ENCODE measurements around the gene C1QTNF9B.
A peak's percentile ranks its signal among the peaks of the same experiment; 100 is the strongest.
"Not testable (repeated sequence)": the region's sequence is repeated elsewhere in the genome, so short reads cannot be mapped to it uniquely, and the experiment has no call there.

C1QTNF9B gene

GRCh38 chr13:23893791-23894190 lies 3.5 kb downstream of the C1QTNF9B start:
- not testable (repeated sequence) for DNase-seq

- no peak for DNase-seq
These were observed 7.4 kb downstream of the C1QTNF9B start for GRCh38 chr13:23889615-23890607.

- DNase-seq = peak; percentile 77
These were observed 8.4 kb downstream of the C1QTNF9B start, which contains the start of gene MIPEP for GRCh38 chr13:23888658-23889614. Gene MIPEP (minus strand): TSS chr13:23889400. CDS start chr13:23889320, 80 bp downstream.

GRCh38 chr13:23884361-23884760 lies 12.9 kb downstream of the C1QTNF9B start:
- not testable (repeated sequence) for DNase-seq

DNA sequence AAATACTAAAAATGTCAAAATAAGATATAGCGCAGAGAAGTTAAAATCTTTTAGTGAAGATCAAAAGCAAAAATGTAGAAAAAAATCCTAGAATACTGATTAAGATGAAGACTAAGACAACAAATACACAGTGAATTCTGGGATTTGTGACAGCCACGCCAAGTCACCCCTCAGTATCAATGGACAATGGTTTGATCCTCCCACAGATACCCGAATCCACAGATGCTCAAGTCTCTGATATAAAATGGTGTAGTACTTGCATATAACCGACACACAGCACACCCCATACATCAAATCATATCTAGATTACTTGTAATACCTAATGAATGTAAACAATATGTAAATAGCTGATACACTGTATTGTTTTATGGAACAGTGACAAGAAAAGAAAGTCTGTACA lies 14.0 kb downstream of the C1QTNF9B start:
- no peak for DNase-seq

DNA sequence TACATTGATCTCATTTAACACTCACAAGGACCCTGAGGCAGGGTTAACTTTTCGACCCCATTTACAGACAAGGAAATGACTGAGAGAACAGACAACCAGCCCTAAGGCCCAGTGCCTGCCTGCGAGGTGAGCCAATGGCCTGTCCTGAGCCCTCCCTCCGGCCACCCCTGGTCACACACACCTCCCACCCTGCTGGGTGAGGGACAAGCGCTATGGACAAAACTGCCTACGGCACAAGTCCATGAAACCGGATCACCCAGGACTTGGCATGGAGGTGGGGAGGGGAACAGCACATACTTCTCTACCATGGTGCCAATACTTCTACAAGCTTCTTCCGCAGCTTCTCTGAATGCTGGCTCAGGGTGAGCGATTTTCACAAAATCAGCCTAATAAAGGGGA lies 15.9 kb downstream of the C1QTNF9B start:
- not testable (repeated sequence) for DNase-seq

GRCh38 chr13:23880493-23881401 lies 16.6 kb downstream of the C1QTNF9B start:
- not testable (repeated sequence) for DNase-seq

GRCh38 chr13:23877286-23877685 lies 20.0 kb downstream of the C1QTNF9B start:
- DNase-seq = no peak

- no peak for DNase-seq
These were observed 21.0 kb downstream of the C1QTNF9B start for GRCh38 chr13:23876265-23876664.

GRCh38 chr13:23871616-23872220 lies 25.6 kb downstream of the C1QTNF9B start:
- no peak for DNase-seq

GRCh38 chr13:23870356-23871140 lies 26.8 kb downstream of the C1QTNF9B start:
- no peak for DNase-seq

- no peak for DNase-seq
These were observed 28.8 kb downstream of the C1QTNF9B start for GRCh38 chr13:23868521-23868920.

- DNase-seq = no peak
These were observed 30.2 kb downstream of the C1QTNF9B start for GRCh38 chr13:23867027-23867491.

GRCh38 chr13:23866420-23867026 lies 30.8 kb downstream of the C1QTNF9B start:
- DNase-seq = no peak

DNA sequence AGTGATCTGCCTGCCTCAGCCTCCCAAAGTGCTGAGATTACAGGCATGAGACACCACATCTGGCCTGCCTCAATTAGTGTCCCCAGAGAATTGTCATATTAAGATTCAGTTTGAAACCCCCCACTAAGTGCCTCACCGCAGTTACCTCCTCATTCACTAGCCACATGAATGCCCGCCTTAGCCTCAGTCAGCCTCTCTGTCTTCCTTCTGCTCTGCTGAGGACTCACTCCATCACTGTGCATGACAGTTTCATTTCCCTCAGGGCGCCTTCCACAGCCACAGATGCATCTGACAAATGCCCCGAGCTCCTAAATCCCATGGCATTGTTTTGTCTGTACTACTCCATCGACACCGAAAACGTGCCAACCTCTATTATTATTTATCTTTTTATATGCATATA lies 31.4 kb downstream of the C1QTNF9B start:
- no peak for DNase-seq

DNA sequence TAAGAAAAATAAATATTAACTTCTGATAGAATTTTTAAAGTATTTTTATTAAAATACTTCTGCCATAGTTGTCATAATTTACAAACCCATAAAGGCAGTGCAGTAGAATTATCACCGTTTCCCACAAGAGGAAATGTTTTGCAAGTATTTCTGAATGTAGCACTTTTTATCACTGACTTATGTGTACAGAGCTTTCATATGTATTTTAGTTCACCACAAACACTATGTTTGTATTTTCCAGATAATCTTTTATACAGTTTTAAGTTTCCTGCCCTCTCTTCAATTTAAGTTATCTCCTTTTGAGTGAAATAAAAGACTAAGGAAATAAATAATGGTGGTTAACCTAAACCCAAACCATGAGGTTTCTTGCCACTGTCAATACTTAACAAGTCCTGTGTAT lies 32.3 kb downstream of the C1QTNF9B start:
- no peak for DNase-seq

GRCh38 chr13:23861310-23861709 lies 36.0 kb downstream of the C1QTNF9B start:
- DNase-seq = no peak

DNA sequence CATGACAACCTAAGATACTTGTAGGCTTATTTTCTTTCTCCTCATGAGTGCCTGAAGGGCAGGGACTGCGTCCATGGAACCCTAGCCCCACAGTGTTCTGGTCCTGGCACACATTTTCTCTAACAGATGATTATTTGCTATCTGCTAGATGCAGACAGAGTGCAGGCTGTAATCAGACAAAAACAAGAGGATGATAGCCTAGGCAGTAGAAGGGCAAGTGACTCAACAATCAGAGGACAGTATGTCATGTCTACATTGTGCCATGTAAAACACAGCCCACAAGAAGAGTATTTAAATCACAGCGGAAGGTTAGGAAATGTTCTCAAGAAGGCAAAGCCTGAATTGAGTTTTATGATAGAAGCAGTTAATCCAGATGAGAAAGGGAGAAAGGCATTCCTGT lies 37.4 kb downstream of the C1QTNF9B start:
- DNase-seq = no peak

- DNase-seq = no peak
These were observed 37.8 kb downstream of the C1QTNF9B start for GRCh38 chr13:23859455-23859854.

DNA sequence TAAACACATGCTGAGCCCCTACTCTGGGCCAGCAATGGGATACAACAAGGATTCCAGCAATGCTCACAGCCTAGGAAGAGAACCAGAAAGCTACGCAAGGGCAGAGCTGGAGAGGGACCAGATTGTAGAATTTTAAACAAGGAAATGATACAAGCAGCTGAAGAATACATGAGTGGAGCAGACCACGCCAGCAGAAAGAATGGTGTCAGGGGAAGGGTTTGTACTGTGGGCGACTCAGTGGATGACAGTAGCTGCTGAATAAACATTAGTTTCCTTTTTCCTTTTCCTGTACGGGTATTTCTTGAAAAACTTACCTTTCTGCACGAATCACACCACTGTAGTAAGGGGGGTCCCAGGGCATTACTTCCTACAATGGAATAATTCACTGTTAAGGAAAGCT lies 38.8 kb downstream of the C1QTNF9B start:
- no peak for DNase-seq
